HuH-7 (cell line): ENCODE results near the gene EQTN.
"Not testable (repeated sequence)": the region's sequence is repeated elsewhere in the genome, so short reads cannot be mapped to it uniquely, and the experiment has no call there.

ENCODE experiments used
- DNase-seq: peaks from one replicate; pipeline ENCODE4 v3.0.0; 2011; ENCODE audit warnings: low spot score

The EQTN gene

DNA sequence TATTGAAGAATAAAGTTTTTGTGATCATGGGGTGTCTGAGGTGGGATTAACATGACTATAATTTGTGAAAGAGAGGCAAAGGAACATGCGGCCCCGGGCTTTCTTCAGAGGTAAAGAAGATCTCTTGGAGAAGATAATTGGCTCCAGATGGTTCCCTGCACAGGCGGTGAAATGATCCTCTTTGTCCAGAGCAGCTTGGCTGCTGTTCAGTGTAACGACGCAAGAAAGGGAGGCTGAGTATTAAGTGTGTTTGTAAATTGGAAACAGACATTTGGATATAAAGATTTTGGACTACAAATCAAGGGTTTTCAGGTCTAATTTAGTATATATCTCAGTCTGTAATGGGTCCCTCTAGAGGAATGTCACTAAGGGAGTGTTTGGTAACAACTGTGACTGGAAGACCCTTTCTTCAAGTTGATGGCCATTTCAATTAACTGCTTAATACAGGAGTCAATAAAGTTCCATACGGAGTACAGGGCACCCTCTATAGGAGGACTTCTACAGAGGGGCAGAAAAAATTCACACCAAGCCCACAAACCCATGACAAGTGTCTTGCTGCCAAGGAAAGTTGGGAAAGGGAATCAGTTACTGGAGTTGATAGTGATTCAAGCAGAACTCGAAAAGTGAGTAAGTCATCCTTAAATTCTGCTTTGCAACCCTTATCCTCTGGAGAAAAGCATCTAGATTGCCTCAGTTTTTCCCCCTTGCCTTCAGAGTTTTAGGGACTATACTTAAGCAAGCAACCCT is 4.1 kb downstream of the EQTN start:
- no peak for DNase-seq

- DNase-seq = no peak
Observed at GRCh38 chr9:27291292-27291691, 5.7 kb downstream of the EQTN start.

DNA sequence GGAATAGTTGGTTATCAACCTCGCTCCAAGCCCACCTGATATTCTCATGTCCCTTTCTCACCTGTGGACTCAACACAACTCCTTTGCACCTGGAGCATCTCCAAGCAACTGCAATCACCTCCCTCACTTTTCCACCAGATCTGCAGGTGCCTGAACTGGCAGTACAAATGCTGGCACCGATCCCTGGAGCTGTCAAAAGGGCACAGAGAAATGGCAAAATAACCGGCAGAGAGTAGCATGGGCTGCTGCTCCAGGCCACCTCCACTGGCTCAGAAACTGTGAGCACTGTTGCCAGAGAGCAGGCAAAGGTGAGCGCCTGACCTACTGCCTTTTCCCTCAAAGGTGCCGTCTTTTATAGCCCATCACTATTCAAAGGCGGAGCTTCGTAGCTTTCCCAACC is 14.7 kb downstream of the EQTN start:
- DNase-seq = no peak

DNA sequence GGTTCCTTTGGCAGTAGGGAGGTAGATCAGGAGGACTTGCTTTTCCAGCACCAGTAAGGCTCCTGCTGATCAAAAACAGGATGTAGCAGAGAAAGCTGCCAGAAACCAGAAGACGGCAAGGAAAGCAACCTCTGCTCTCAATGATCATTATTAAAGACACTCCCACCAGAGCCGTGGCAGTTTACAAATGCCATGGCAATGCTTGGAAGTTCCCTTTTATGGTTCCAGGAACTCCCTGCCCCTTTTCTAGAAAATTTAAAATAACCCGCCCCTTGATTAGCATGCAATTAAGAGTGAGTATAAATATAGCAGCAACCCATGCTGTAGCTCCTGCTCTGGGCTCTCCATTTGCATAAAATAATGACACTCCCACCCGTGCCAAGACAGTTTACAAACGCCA is 16.1 kb downstream of the EQTN start:
- DNase-seq = no peak

DNA sequence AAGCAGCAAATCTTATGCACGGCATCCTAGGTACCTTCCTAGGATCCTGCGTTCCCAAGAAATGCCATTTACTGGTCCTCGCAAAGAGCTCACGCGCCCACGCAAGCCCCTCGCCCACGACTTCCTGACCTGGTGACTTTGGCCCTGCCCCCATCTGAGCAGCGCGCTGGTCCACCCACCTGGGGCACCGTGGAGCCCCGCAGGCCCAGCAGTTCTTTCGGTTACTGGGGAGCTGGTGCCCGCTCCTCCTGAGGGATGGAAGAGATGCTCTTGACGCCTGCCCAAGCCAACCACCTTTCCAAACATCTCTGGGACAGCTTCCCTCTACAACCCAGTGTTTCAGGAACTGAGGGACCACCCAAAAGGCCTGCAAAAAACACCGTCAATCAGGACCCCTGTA is 16.7 kb downstream of the EQTN start:
- DNase-seq = no peak

DNA sequence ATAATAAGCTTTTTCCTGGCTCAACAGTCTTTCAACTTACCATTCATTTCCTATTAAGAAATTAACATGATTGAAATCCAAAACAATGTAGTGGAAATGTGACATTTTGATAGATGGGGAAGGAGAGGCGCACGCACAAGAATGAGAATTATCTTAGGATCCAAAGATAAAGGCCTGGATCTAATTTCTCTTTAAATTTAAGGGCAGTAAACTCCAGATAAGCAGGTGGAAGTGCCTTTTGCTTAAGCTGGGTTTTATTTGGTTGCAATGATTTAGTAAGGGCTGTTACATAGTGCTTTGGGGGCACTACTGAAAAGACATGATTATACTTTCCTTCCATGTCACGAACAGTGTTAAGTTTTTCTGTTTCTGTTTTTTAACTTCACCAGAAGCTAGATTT is 17.3 kb downstream of the EQTN start:
- DNase-seq = no peak

GRCh38 chr9:27278374-27278773 is 18.6 kb downstream of the EQTN start:
- DNase-seq = no peak

DNA sequence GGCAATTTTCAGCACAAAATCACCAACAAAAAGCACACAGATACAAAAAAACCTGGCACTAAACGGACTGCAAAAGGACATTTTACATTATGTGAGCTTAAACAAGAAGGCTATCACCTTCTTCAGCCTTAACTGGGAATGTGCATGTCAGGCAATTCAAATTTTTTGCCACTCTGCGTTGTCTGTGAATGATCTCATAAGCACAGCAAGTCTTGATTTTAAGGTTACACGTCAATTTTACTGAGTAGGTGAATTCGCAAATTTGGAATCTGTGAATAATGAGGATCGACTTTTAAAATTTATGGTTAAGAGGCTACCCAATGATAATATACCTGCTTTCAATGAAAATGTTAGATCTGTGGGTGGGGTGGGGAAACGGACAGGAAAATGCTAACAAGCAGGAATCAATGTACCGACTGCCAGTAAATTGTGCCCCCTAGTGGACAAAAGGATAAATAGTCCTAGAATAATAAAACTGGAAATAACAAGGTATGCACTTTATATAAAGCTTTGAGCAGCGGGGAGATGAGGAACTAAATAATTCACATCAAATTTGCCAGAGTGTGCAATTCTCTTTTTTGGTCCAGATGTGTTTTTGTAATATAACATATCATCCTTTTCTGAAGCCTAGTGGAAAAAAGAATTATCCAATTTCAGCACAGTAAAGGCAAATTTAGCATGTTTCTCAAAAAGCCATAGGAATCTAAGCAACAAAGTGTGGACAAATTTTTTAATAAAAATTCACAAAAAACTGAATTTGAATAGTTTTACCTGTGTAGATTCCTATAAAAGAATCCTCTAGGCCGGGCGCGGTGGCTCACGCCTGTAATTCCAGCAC is 20.5 kb downstream of the EQTN start:
- peak; percentile 37 for DNase-seq

DNA sequence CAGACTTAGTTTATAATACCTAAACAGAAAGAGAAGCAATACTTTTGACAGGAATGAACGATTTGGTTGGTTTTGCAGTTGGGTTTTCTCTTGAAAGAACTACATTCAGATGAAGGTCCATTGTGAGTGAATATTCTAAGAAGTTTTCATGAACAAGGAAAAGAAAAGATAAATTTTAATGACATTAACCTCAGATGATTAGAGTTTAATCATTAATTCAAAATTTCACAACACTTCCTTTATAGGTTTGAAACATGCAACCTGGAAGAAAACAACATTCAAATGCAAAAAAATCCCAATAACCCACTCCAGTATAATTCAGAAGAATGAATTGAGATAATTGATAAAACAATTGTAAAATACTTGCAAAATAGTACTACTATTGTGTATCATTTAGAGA is 23.8 kb downstream of the EQTN start:
- no peak for DNase-seq

DNA sequence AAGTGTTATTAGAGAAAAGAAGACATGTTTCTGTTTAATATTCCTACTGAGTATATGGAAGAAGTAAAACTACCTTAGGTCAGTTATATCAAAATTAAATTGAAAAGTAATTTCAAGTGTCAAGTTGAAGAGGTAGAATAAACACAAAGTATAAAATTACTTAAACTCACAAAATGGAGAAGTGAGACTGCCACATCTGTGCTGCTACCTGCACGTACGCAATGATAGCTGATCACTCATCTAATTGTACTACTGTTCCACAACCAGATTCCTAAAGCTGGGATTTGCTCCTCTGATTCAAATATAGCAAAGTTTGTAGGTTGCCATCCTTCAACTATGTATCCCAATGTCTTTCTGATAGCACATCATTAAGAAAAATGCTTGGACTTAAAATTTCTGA is 24.8 kb downstream of the EQTN start:
- no peak for DNase-seq

DNA sequence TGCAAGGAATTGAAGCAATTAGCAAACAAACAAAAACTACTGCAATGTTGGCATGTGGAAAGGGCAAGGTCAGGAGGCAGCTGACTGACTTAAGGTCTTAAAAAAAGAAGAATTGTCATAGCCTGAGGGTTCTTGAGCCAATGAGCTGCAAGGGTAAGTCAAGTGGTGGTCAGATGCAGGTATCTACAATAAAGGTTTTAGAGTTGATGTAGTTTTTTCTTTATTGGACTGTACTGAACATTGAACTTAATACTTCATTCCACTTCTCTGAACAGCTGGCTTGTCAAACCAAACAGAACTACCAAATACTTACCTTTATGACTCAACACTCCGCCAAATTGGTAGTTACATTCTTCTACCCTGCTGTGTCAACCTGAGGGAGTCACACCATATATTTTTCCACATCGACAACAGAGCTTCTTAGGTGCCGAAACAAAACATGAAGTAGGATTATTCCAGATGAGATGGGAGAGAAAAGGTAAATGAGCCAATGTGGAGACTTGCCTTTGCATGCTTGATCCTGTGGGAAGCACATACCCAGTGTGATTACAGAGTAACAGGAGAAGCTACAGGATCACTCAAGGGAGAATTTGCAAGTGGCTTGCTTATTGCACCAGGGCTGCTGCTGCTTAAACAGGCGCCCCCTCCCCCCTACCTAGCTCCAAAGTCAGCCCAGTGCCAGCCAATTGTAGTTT is 35.3 kb downstream of the EQTN start:
- DNase-seq = no peak

DNA sequence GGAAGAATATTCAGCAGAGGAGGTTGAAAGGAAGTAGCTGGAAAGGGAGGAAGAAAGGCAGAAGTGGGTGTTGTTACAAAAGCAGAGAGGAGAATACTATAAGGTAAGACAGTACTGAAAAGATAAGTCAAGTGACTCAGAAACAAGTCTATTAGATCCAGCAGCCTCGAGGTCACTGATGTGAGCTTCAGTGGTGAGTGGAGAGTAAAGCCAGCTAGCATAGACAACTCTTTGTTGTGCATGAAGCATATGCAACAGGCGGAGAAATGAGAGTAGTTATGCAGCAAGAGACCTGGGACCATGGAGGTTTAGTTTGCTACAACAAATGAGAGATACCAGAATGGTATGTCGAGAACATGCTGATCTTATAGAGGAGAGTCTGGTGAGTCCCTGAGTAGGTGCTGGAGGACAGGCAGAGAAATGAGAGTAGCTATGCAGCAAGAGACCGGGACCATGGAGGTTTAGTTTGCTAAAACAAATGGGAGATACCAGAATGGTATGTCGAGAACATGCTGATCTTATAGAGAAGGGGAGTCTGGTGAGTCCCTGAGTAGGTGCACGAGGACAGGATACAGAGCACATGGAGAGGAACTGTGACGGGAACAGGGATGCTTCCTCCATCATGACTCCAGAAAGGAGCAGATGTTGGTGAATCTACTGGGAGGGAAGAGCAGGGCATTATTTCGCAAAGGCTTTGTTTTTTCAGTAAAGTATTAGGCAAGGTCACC is 36.0 kb downstream of the EQTN start:
- no peak for DNase-seq

DNA sequence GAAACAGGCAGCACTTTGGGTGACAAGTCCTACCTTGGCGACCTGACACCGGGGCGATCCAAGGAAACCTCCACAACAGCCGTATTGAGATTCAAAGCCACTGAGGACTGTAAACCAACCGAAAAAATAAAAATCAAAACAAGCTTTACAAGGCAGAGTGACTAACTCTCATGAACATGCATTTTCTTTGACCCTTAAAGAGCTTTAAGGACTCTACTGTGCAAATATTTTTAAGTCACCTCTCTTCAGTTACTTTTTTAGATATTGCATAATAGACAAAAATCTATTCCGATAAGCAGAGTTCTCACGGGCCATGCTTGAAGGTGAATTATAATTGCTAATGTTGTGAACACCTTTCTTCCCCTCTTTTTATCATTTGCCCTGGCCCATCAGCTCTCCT is 38.3 kb downstream of the EQTN start:
- no peak for DNase-seq

DNA sequence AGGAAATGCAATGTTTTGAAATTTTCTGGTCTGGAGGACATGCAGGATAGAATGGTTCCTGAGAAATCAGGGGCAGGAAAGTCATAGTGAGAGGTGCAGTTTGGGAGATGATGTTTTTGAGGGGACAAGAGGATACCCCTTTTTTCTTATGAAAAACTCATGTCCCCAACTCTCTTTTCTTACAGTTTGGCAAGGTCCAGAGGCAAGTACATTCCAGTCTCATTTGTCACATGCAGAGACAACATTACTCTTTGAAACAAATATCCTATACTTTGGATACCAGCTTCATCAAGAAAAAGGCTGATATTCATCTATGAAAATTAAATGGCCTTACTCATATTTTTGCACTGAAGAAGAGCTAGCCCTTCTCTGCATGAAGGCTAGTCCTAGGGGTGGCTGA is 48.2 kb downstream of the EQTN start:
- DNase-seq = no peak

GRCh38 chr9:27247756-27248155 is 49.2 kb downstream of the EQTN start:
- DNase-seq = peak; percentile 14

- not testable (repeated sequence) for DNase-seq
Observed at GRCh38 chr9:27239648-27240047, 57.3 kb downstream of the EQTN start.
